OCI-LY7 (cell line): ENCODE measurements around the gene FBXW10. TPM values are rescaled to one million over a fixed set of nuclear protein-coding genes. Genes with fewer than 3 reads are reported as not detected.
"Not testable (repeated sequence)": the region's sequence is repeated elsewhere in the genome, so short reads cannot be mapped to it uniquely, and the experiment has no call there.

ENCODE experiments used
- BruUV-seq: library from RNA; stranded (reverse); fragments of 400-500 nt; replicated peaks from 2 replicates; lab custom pipeline; 2021; lab: Mats Ljungman, UMichigan
- CTCF ChIA-PET: fragments of 300-600 bp; sonication (Branson Sonifier 250); formaldehyde crosslinking; loops from one replicate; lab custom pipeline; 2022; ENCODE audit warnings: antibody characterized with exemption; ENCODE audit not compliant: unreplicated experiment; lab: Charles Lee
- POLR2A ChIA-PET: fragments of 300-600 bp; sonication (Branson Sonifier 250); formaldehyde crosslinking; loops from one replicate; lab custom pipeline; 2022; ENCODE audit warnings: antibody characterized with exemption; lab: Charles Lee
- DNase-seq: peaks from one replicate; pipeline ENCODE4 v3.0.0-alpha.2; 2015; ENCODE audit warnings: low spot score
- H2AFZ ChIP-seq: fragments of 200-600 bp; sonication (generic), shearing (Covaris generic); 2 replicates; pipeline ENCODE4 v1.6.1; 2014; ENCODE audit warnings: mild to moderate bottlenecking, antibody characterized with exemption, low read length, moderate library complexity
- H3K27ac ChIP-seq: fragments of 200-600 bp; sonication (generic); 2 replicates; pipeline ENCODE4 v1.5.1; 2014; ENCODE audit warnings: mixed run types, low read depth, mild to moderate bottlenecking, moderate library complexity, low read length, inconsistent platforms; ENCODE audit not compliant: poor library complexity, severe bottlenecking
- H3K36me3 ChIP-seq: fragments of 200-600 bp; sonication (generic); 2 replicates; pipeline ENCODE4 v1.6.1; 2014; ENCODE audit warnings: mild to moderate bottlenecking, antibody characterized with exemption, low read length, moderate library complexity, mixed read lengths; ENCODE audit not compliant: insufficient read depth
- H3K4me1 ChIP-seq: fragments of 200-600 bp; sonication (generic); 2 replicates; pipeline ENCODE4 v1.5.1; 2014; ENCODE audit warnings: mild to moderate bottlenecking, low read length; ENCODE audit not compliant: insufficient read depth, poor library complexity, severe bottlenecking
- H3K4me2 ChIP-seq: fragments of 200-600 bp; sonication (generic); 2 replicates; pipeline ENCODE4 v1.6.1; 2014; ENCODE audit warnings: mild to moderate bottlenecking, low read length
- H3K4me3 ChIP-seq: fragments of 200-600 bp; sonication (generic); 2 replicates; pipeline ENCODE4 v1.5.1; 2014; ENCODE audit warnings: mild to moderate bottlenecking, low read depth, low read length; ENCODE audit not compliant: poor library complexity, severe bottlenecking
- H3K79me2 ChIP-seq: fragments of 200-600 bp; sonication (generic); 2 replicates; pipeline ENCODE4 v1.6.1; 2016; ENCODE audit warnings: low read depth, mild to moderate bottlenecking, low read length, moderate library complexity, mixed read lengths; ENCODE audit not compliant: insufficient read depth
- H3K9me2 ChIP-seq: fragments of 200-600 bp; sonication (generic); 2 replicates; pipeline ENCODE4 v1.6.1; 2016; ENCODE audit warnings: mild to moderate bottlenecking, low read length, mixed read lengths; ENCODE audit not compliant: insufficient read depth
- H3K9me3 ChIP-seq: fragments of 200-600 bp; sonication (generic); 2 replicates; pipeline ENCODE4 v1.6.1; 2014; ENCODE audit warnings: mild to moderate bottlenecking, mixed run types, low read length, mixed read lengths
- H4K20me1 ChIP-seq: fragments of 200-600 bp; sonication (generic); 2 replicates; pipeline ENCODE4 v1.6.1; 2014; ENCODE audit warnings: mild to moderate bottlenecking, antibody characterized with exemption, low read length, moderate library complexity, mixed read lengths; ENCODE audit not compliant: insufficient read depth
- intact Hi-C: fragments of 100-400 bp; cut with micrococcal nuclease; formaldehyde crosslinking; loops from one replicate; pipeline ENCODE4 v1.10.0; 2022; ENCODE audit not compliant: unreplicated experiment
- total RNA-seq, 2 experiments: library from RNA; depleted of rRNA in 1 of 2; stranded (reverse); fragments of >200 nt in 1 of 2; shearing (Covaris generic) in 1 of 2; gene quantifications; 2 replicates each; pipeline ENCODE4 v1.2.3, GENCODE V29; 2014 to 2022

The FBXW10 gene
- total RNA-seq, 2 experiments from 2014 or later = not detected

GRCh38 chr17:18723509-18723908, 20.3 kb upstream of the FBXW10 start:
- H3K4me3 ChIP-seq, CTCF ChIA-PET, H3K4me2 ChIP-seq, H3K27ac ChIP-seq, H3K9me2 ChIP-seq, H4K20me1 ChIP-seq, H3K4me1 ChIP-seq, H3K36me3 ChIP-seq, POLR2A ChIA-PET, DNase-seq, H2AFZ ChIP-seq, intact Hi-C loops, H3K79me2 ChIP-seq, H3K9me3 ChIP-seq, BruUV-seq: not testable (repeated sequence)

- POLR2A ChIA-PET, H3K9me3 ChIP-seq, H3K4me1 ChIP-seq, H2AFZ ChIP-seq, H3K36me3 ChIP-seq, H3K4me2 ChIP-seq, DNase-seq, H4K20me1 ChIP-seq, BruUV-seq, CTCF ChIA-PET, H3K9me2 ChIP-seq, H3K27ac ChIP-seq, H3K79me2 ChIP-seq, H3K4me3 ChIP-seq, intact Hi-C loops: not testable (repeated sequence)
Measured at GRCh38 chr17:18732438-18732837, 11.4 kb upstream of the FBXW10 start.

DNA sequence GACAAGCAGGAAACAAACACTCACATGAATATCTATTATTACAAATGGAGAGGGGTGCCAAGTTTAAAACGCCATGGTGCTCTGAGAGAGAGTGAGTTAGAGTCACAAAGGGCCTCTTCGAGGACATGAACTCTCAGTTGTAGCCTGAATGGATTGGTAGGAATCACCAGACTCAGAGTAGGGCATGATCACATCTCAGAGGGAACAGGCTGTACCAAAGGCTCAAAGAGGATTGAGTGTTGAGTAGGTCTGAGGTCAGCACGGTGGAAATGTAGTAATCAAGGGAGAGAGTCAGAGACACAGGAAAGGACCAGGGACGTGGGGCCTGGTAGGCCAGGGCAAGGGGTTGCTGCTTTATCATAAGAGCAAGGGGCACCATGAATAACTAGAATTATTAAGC, 10.5 kb upstream of the FBXW10 start:
- H3K4me1 ChIP-seq, H3K9me2 ChIP-seq, H3K9me3 ChIP-seq, H3K4me3 ChIP-seq, DNase-seq, intact Hi-C loops, BruUV-seq, H3K36me3 ChIP-seq, CTCF ChIA-PET, H3K4me2 ChIP-seq, H4K20me1 ChIP-seq, H3K79me2 ChIP-seq, H2AFZ ChIP-seq, H3K27ac ChIP-seq, POLR2A ChIA-PET: not testable (repeated sequence)

GRCh38 chr17:18739616-18740391, 4.0 kb upstream of the FBXW10 start:
- POLR2A ChIA-PET = not testable (repeated sequence)

GRCh38 chr17:18741228-18741627, 2.6 kb upstream of the FBXW10 start:
- H3K9me2 ChIP-seq, H3K36me3 ChIP-seq, CTCF ChIA-PET, DNase-seq, intact Hi-C loops, BruUV-seq, H3K4me1 ChIP-seq, H4K20me1 ChIP-seq, H3K4me2 ChIP-seq, H3K4me3 ChIP-seq, H3K9me3 ChIP-seq, H3K79me2 ChIP-seq, H2AFZ ChIP-seq, POLR2A ChIA-PET, H3K27ac ChIP-seq: not testable (repeated sequence)

More at GRCh38 chr17:18739616-18740391, 4.0 kb upstream of the FBXW10 start:
- H3K4me2 ChIP-seq, H3K36me3 ChIP-seq, H3K9me3 ChIP-seq, intact Hi-C loops, H3K79me2 ChIP-seq, H4K20me1 ChIP-seq, H3K27ac ChIP-seq, BruUV-seq, CTCF ChIA-PET, H3K9me2 ChIP-seq, H3K4me3 ChIP-seq, DNase-seq, H3K4me1 ChIP-seq, H2AFZ ChIP-seq: not testable (repeated sequence)

DNA sequence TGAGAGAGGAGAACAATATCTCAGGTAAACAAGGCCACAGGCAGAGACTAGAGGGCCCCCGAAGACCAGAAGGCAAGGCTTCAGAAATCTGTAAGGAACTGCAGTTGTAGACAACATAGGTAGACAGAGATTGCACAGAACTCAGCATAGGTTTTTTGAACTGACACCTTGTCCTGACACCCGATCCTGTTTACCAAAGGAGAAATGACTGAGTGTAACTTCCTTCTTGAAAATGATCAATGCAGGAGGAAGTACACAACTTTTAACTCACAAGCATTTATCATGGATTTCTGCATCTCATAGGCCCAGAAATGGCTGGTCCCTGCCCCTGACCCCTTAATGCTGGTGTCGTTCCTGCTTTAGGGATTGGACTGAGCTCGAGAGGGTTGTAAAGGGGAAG, 872 bp downstream of the FBXW10 start:
- H3K4me2 ChIP-seq, H3K79me2 ChIP-seq, POLR2A ChIA-PET, H3K9me3 ChIP-seq, BruUV-seq, H3K27ac ChIP-seq, H3K36me3 ChIP-seq, H4K20me1 ChIP-seq, H2AFZ ChIP-seq, CTCF ChIA-PET, H3K4me1 ChIP-seq, intact Hi-C loops, DNase-seq, H3K4me3 ChIP-seq, H3K9me2 ChIP-seq: not testable (repeated sequence)
